Thyroid gland (tissue), 4 donors: ENCODE measurements around the gene IFNGR1. TPM values are rescaled to one million over a fixed set of nuclear protein-coding genes. Genes with fewer than 3 reads are reported as not detected.

Source experiments
- DNase-seq, 2 donors: peaks; one replicate each; pipeline ENCODE4 v3.0.0-alpha.2; 2019
- H3K27ac ChIP-seq, 3 donors: fragments of 200-600 bp; sonication (generic); 1 replicate in 2 of 3; 2 replicates in 1 of 3; pipeline ENCODE4 v1.5.1; 2016 to 2019; ENCODE audit warnings: mild to moderate bottlenecking in 1 of 3, moderate library complexity in 1 of 3
- H3K27me3 ChIP-seq: fragments of 200-600 bp; sonication (generic); one replicate; pipeline ENCODE4 v1.5.1; 2019
- H3K36me3 ChIP-seq, 2 donors: fragments of 200-600 bp; sonication (generic); one replicate each; pipeline ENCODE4 v1.5.1; 2016 to 2019
- H3K4me1 ChIP-seq, 2 donors: fragments of 200-600 bp; sonication (generic); one replicate each; pipeline ENCODE4 v1.5.1; 2017 to 2019
- H3K4me3 ChIP-seq, 3 donors: fragments of 200-600 bp; sonication (generic); replicated peaks in 1 of 3; 1 replicate in 2 of 3; 2 replicates in 1 of 3; pipeline ENCODE4 v1.5.1; 2016; ENCODE audit warnings: mild to moderate bottlenecking in 1 of 3
- H3K9me3 ChIP-seq: fragments of 200-600 bp; sonication (generic); one replicate; pipeline ENCODE4 v1.5.1; 2017
- CTCF ChIP-seq, 6 experiments: fragments of 200-600 bp in 3 of 6; fragments of 450-650 bp in 3 of 6; sonication (generic) in 3 of 6; IDR thresholded peaks; one replicate each; pipeline ENCODE4 v1.5.1; 2016 to 2019; ENCODE audit warnings: antibody characterized with exemption in 6 of 6, mild to moderate bottlenecking in 2 of 6, inconsistent platforms in 1 of 6, moderate library complexity in 1 of 6
- POLR2A ChIP-seq, 2 donors: fragments of 450-650 bp; IDR thresholded peaks; one replicate each; pipeline ENCODE4 v1.6.1; 2017; ENCODE audit warnings: antibody characterized with exemption in 2 of 2, mild to moderate bottlenecking in 2 of 2, moderate library complexity in 1 of 2
- WGBS, 2 donors: methylation state at CpG; one replicate each; pipeline ENCODE4 v1.1.5; 2017; 5-methylcytosine and 5-hydroxymethylcytosine counted together
- intact Hi-C: fragments of 100-400 bp; cut with DNase I; formaldehyde crosslinking; loops from one replicate; pipeline ENCODE4 v1.15.1; 2023
- total RNA-seq, 4 donors: library from RNA; depleted of rRNA; stranded (reverse); fragments of >200 nt; gene quantifications; one replicate each; pipeline ENCODE4 v1.2.3, GENCODE V29; 2016

Gene IFNGR1
- total RNA-seq, 4 donors from 2014 or later: 73.9 to 138 (median 113) TPM

DNA sequence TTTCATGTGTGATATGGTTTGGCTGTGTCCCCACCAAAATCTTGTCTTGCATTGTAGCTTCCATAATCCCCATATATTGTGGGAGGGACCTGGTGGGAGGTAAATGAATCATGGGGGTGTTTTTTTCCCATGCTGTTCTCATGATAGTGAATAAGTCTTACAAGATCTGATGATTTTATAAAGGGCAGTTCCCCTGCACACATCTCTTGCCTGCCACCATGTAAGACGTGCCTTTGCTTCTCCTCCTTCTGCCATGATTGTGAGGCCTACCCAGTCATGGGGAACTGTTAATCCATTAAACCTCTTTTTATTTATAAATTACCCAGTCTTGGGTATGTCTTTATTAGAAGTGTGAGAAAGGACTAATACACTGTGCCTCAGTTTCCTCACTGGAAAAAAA lies 41.6 kb downstream of the IFNGR1 start:
- no peak for TF ChIP-seq POLR2A (IDR thresholded peaks at IDR 0.05)
- no peak for TF ChIP-seq CTCF (IDR thresholded peaks at IDR 0.05)
- H3K36me3 ChIP-seq: no peaks in the 10 kb centered on the region
- WGBS, 2 donors: 97 to 100% methylated on average over 1 of the region's 1 CpG
- H3K4me3 ChIP-seq: no peak overlapping the region
- no peak overlapping the region for H3K27ac ChIP-seq
- no peaks in the 10 kb centered on the region for H3K9me3 ChIP-seq
- no peaks in the 10 kb centered on the region for H3K4me1 ChIP-seq
- H3K27me3 ChIP-seq: no peaks in the 10 kb centered on the region
- intact Hi-C loops: no loop called here
- DNase-seq: no peak

DNA sequence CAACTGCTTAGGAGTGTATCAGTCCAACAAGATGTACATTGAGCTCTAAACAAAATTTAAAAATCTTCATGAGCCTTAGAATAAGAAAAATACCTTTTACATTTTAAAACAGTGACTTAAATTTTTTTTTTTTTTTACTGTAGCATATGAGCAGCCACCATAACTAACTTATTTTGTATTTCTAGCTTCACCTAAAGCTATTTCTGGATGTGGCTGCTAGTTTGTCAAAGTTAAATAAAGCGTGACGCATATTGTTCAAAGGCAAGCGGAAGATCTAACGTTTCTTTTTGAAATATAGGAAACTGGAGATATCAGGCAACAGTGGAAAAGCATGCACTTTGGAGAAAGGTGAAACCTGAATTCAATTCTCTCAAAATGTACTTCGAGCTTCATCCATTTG lies 42.5 kb downstream of the IFNGR1 start:
- WGBS, 2 donors: 90 to 94% methylated on average over 5 of the region's 5 CpGs

GRCh38 chr6:137175868-137176245 lies 43.3 kb downstream of the IFNGR1 start:
- Histone ChIP-seq H3K36me3 (no peaks in the 10 kb centered on the region), H3K27ac (no peak overlapping the region), H3K27me3 (no peaks in the 10 kb centered on the region), H3K4me1 (no peaks in the 10 kb centered on the region), H3K9me3 (no peaks in the 10 kb centered on the region), H3K4me3 (no peak overlapping the region)
- intact Hi-C loops: no loop called here
- DNase-seq: no peak
- 45 to 95% methylated on average over 1 of the region's 1 CpG for WGBS, 2 donors
- TF ChIP-seq CTCF (IDR thresholded peaks at IDR 0.05) (no peak), POLR2A (IDR thresholded peaks at IDR 0.05) (no peak)

More for the DNA sequence above, 42.5 kb downstream of the IFNGR1 start:
- H3K36me3 ChIP-seq: no peaks in the 10 kb centered on the region
- H3K4me1 ChIP-seq: no peaks in the 10 kb centered on the region
- intact Hi-C loops: no loop called here
- DNase-seq: no peak
- H3K9me3 ChIP-seq: no peaks in the 10 kb centered on the region
- TF ChIP-seq POLR2A (IDR thresholded peaks at IDR 0.05) (no peak), CTCF (IDR thresholded peaks at IDR 0.05) (no peak)
- H3K27me3 ChIP-seq: no peaks in the 10 kb centered on the region
- no peak overlapping the region for H3K27ac ChIP-seq
- no peak overlapping the region for H3K4me3 ChIP-seq

DNA sequence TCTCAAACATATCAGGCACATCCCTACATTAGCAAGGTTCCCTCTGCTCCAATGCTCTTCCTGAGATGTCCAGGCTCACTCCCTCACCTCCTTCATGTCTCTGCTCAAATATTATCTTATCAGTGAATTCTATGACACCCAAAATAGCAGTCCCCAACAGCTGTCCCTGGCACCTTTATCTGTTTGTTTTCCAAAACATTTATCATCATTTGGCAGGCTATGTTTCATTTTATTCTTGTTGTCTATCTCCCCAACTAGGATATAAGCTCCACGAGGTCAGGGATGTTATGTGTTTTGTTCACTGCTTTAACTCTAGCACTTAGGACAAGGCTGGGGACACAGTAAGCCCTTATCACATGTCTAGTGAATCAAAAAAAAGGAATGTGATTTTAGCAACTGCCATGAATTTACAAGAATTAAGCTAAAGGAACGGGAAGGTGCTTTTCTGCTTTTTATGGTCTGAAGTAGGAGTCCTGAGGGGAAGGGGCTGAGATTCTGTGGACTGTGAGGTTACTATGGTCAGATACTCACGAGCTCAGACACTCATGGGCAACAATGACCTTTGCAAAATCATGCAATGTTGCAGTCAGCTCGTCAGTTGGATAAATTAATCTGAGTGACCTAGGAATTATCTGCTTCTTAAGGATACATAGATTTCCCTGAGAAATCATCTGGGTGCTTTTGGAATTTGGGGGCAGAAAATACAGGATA lies 43.9 kb downstream of the IFNGR1 start:
- Histone ChIP-seq H3K27ac (no peak overlapping the region), H3K27me3 (no peaks in the 10 kb centered on the region), H3K4me3 (no peak overlapping the region), H3K36me3 (no peaks in the 10 kb centered on the region), H3K4me1 (no peaks in the 10 kb centered on the region), H3K9me3 (no peaks in the 10 kb centered on the region)
- intact Hi-C loops: no loop called here
- 55 to 65% methylated on average over 4 of the region's 4 CpGs for WGBS, 2 donors
- DNase-seq: no peak
- TF ChIP-seq CTCF (IDR thresholded peaks at IDR 0.05): no peak
- no peak for TF ChIP-seq POLR2A (IDR thresholded peaks at IDR 0.05)

- intact Hi-C loops: no loop called here
- no peak within 1 kb of the TSS for H3K4me3 ChIP-seq
- no peaks in the 10 kb centered on the region for H3K4me1 ChIP-seq
- DNase-seq: no peak
- 96 to 98% methylated on average over 4 of the region's 4 CpGs for WGBS, 2 donors
- TF ChIP-seq POLR2A (IDR thresholded peaks at IDR 0.05) (no peak), CTCF (IDR thresholded peaks at IDR 0.05) (no peak)
- no peak within 1 kb of the TSS for H3K27ac ChIP-seq
- H3K27me3 ChIP-seq: no peaks in the 10 kb centered on the region
- H3K9me3 ChIP-seq: no peaks in the 10 kb centered on the region
- H3K36me3 ChIP-seq: no peaks in the 10 kb centered on the region
Observed at GRCh38 chr6:137173501-137173900, 45.7 kb downstream of the IFNGR1 start, which contains the start of gene IL22RA2. IL22RA2 (minus strand) TSS chr6:137173644; CDS start chr6:137161749, 11,895 bp downstream.
